GM12891 (cell line): ENCODE results near the gene PPP3R1.

Source experiments
- PAX5 ChIP-seq: IDR thresholded peaks from 2 replicates; pipeline ENCODE4 v1.6.1; 2011; ENCODE audit warnings: low read length, moderate library complexity, mild to moderate bottlenecking; ENCODE audit not compliant: insufficient read depth, severe bottlenecking
- POLR2A ChIP-seq: IDR thresholded peaks from 2 replicates; pipeline ENCODE4 v1.6.1; 2011; ENCODE audit warnings: low read depth, low read length, control low read depth
- POLR2AphosphoS5 ChIP-seq: IDR thresholded peaks from 2 replicates; pipeline ENCODE4 v1.6.1; 2011; ENCODE audit warnings: low read depth, low read length, control low read depth
- POU2F2 ChIP-seq: IDR thresholded peaks from 2 replicates; pipeline ENCODE4 v1.6.1; 2011; ENCODE audit warnings: low read depth, mild to moderate bottlenecking, control low read depth, low read length, moderate library complexity
- SPI1 ChIP-seq: IDR thresholded peaks from 2 replicates; pipeline ENCODE4 v1.6.1; 2011; ENCODE audit warnings: low read depth, low read length, control low read depth
- TAF1 ChIP-seq: IDR thresholded peaks from 2 replicates; pipeline ENCODE4 v1.6.1; 2011; ENCODE audit warnings: low read depth, low read length, control low read depth

DNA sequence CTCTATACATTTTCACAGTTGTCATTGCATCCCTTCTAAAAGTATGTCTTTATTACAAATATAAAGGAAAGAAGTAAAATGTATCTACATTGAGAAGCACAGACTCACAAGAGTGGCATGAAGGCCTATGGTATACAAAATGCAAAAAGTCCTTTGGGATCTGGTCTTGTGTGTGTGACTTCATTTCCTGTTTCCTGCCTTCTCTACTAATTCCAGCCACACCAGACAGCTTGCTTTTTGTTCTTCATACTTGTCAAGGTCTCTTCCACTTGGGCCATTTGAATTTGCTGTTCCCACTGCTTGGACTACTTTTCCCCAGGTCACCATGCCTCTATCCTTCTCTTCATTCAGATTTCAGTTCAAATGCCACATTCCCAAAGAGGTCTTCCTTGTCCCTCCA, 101.3 kb downstream of the PPP3R1 start:
- TF ChIP-seq POLR2AphosphoS5 (no peak), POLR2A (no peak), TAF1 (no peak), PAX5 (no peak), SPI1 (no peak), POU2F2 (no peak)
